Activated B cell treated with CpG ODN at 0.5 μM for 24 hours (primary cell): Measurements from ENCODE around the gene DUS4L. TPM values are rescaled to one million over a fixed set of nuclear protein-coding genes. Genes with fewer than 3 reads are reported as not detected.

Experiments
- ATAC-seq: fragments of 200-7000 bp; cut with Tn5 transposase; one replicate; pipeline ENCODE4 v1.10.0; 2021; ENCODE audit warnings: low read depth, mild to moderate bottlenecking, moderate library complexity
- CTCF ChIA-PET: fragments of 350-600 bp; sonication (Branson Sonifier 250); formaldehyde crosslinking; loops from one replicate; lab custom pipeline; 2021; ENCODE audit warnings: antibody characterized with exemption; lab: Charles Lee
- POLR2A ChIA-PET: fragments of 350-600 bp; sonication (Branson Sonifier 250); formaldehyde crosslinking; loops from one replicate; lab custom pipeline; 2021; ENCODE audit warnings: antibody characterized with exemption; lab: Charles Lee
- DNase-seq: peaks from one replicate; pipeline ENCODE4 v3.0.0; 2022
- H3K27ac Mint-ChIP-seq: one replicate; pipeline ENCODE4 v1.8.0; 2020; ENCODE audit warnings: mixed read lengths
- H3K27me3 Mint-ChIP-seq: one replicate; pipeline ENCODE4 v1.8.0; 2021; ENCODE audit warnings: mixed read lengths
- H3K36me3 Mint-ChIP-seq: one replicate; pipeline ENCODE4 v1.8.0; 2021; ENCODE audit warnings: low read depth, mixed read lengths
- H3K4me1 Mint-ChIP-seq: one replicate; pipeline ENCODE4 v1.8.0; 2021; ENCODE audit warnings: mixed read lengths
- H3K4me3 Mint-ChIP-seq: one replicate; pipeline ENCODE4 v1.8.0; 2020; ENCODE audit warnings: mild to moderate bottlenecking, mixed read lengths
- H3K9me3 Mint-ChIP-seq: one replicate; pipeline ENCODE4 v1.8.0; 2020; ENCODE audit warnings: mixed read lengths
- CTCF ChIP-seq: fragments of 200-600 bp; IDR thresholded peaks from one replicate; pipeline ENCODE4 v1.8.0; 2022; ENCODE audit warnings: antibody characterized with exemption, mild to moderate bottlenecking
- intact Hi-C: fragments of 100-400 bp; cut with micrococcal nuclease; formaldehyde crosslinking; loops from one replicate; pipeline ENCODE4 v1.15.1; 2024
- total RNA-seq: library from RNA; stranded (reverse); gene quantifications from 2 replicates; pipeline ENCODE4 v1.2.3, GENCODE V29; 2022

The DUS4L gene
- total RNA-seq, 1 donor from 2014 or later, result 14.6 TPM

DNA sequence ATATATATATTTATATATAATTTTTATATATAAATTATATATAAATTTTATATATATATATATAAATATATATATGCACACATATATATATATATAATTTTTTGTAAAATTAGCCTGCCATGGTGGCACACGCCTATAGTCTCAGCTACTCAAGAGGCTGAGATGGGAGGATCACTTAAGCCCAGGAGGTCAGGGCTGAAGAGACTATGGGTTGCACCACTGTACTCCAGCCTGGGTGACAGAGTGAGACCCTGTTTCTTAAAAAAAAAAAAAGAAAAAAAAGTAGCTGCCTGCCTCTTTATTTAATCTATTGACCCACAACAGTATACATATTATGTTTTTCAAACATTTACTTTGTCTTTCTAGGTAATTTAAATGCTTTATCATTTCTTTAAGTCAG lies 35.5 kb downstream of the DUS4L start:
- H3K4me1 Mint-ChIP-seq, result no peaks in the 10 kb centered on the region
- intact Hi-C loops, result no loop called here
- H3K27me3 Mint-ChIP-seq, result no peaks in the 10 kb centered on the region
- CTCF ChIA-PET, result no interaction called here
- H3K4me3 Mint-ChIP-seq, result no peak overlapping the region
- ATAC-seq (no peak), DNase-seq (no peak)
- POLR2A ChIA-PET, result no interaction called here
- peaks cover 63% of the 10 kb centered on the region for H3K36me3 Mint-ChIP-seq
- H3K9me3 Mint-ChIP-seq, result no peaks in the 10 kb centered on the region
- H3K27ac Mint-ChIP-seq, result no peak overlapping the region
- no peak for TF ChIP-seq CTCF

DNA sequence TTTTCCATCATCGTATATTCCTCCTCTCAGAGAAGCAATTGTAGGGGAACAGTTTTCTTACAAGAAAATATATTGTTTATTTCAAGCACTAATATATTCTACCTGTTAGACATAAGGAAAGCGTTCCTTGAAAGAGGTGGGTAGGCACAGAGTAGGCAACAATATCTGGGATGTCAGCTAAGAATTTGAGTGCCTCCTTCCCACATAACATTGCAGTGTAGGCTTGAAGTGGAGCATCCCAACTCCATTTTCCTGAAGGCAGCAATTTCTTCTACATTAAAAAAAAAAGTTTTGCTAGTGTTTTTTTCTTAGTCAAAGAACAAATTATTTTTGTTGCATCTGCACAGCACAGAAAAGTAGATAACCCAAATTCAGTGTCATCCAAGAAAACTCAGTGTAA lies 37.0 kb downstream of the DUS4L start:
- H3K9me3 Mint-ChIP-seq, result no peaks in the 10 kb centered on the region
- POLR2A ChIA-PET, result interaction anchor here (0.6 kb wide), 1 partner anchor 42 kb away, joined by 3 read pairs; no protein-coding TSS in a partner anchor
- no peaks in the 10 kb centered on the region for H3K27me3 Mint-ChIP-seq
- no peak overlapping the region for H3K4me3 Mint-ChIP-seq
- H3K36me3 Mint-ChIP-seq, result peaks cover 51% of the 10 kb centered on the region
- DNase-seq (no peak), ATAC-seq (no peak)
- TF ChIP-seq CTCF, result no peak
- H3K27ac Mint-ChIP-seq, result no peak overlapping the region
- H3K4me1 Mint-ChIP-seq, result no peaks in the 10 kb centered on the region
- CTCF ChIA-PET, result no interaction called here
- intact Hi-C loops, result no loop called here

DNA sequence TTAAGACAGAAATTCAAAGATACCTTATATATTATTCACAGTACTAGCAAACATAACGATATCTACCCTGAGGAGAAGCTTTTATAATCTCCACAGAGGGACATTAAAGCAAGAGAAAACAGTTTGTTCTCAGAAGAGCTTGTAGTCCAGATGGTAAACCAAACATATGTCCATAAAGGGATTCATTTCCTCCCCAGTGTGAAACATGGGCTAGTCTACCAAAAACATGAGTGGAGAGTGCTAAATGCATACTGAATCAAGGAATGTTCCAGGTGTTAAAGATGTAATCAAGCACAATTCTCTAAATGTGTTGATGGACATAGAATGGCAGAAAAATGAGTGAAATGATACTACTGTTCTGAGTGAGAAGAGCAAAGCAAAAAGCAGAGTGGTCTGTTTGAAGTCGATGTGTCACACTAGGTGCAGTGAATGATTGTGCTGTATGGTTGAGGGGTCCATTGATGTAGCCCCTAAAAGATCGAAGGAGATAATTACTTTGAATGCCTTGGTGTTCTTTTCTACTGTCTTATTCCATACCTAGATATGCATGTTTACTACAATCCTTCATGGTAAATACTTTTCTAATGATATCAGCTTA lies 41.5 kb downstream of the DUS4L start:
- ChIA-PET CTCF (interaction anchor here (1.2 kb wide), 1 partner anchor 56 kb away, joined by 5 read pairs; the partner anchor contains the start of gene SLC26A4), POLR2A (no interaction called here)
- peaks cover 41% of the 10 kb centered on the region for H3K36me3 Mint-ChIP-seq
- no peaks in the 10 kb centered on the region for H3K9me3 Mint-ChIP-seq
- no peaks in the 10 kb centered on the region for H3K27me3 Mint-ChIP-seq
- DNase-seq, result no peak
- no peak for TF ChIP-seq CTCF
- intact Hi-C loops, result no loop called here
- H3K4me1 Mint-ChIP-seq, result no peaks in the 10 kb centered on the region
- no peak overlapping the region for H3K27ac Mint-ChIP-seq
- no peak overlapping the region for H3K4me3 Mint-ChIP-seq
- no peak for ATAC-seq

DNA sequence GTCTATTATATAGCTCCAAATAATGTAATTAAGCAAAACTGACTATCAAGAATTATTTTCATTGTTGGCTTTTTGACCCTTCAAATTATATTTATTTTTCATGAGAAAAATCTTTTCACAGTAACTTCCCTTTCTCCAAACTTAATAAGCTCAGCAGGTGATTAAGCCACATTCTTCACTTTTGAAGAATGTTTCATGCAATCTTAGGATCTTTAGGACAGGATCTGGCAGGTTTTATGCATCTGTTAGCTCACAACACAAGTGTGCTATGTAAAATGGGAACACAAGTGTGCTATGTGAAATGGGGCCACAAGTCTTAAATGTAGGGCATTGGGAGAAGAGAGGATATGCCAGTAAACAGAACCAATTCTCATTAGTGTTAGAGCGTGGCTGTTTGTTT lies 42.5 kb downstream of the DUS4L start:
- ChIA-PET POLR2A (no interaction called here), CTCF (no interaction called here)
- H3K27me3 Mint-ChIP-seq, result no peaks in the 10 kb centered on the region
- no peak for TF ChIP-seq CTCF
- H3K9me3 Mint-ChIP-seq, result no peaks in the 10 kb centered on the region
- ATAC-seq, result no peak
- intact Hi-C loops, result no loop called here
- H3K4me1 Mint-ChIP-seq, result no peaks in the 10 kb centered on the region
- no peak for DNase-seq
- no peak overlapping the region for H3K27ac Mint-ChIP-seq
- no peak overlapping the region for H3K4me3 Mint-ChIP-seq
- peaks cover 31% of the 10 kb centered on the region for H3K36me3 Mint-ChIP-seq

- intact Hi-C loops, result no loop called here
- H3K36me3 Mint-ChIP-seq, result peaks cover 35% of the 10 kb centered on the region
- H3K4me3 Mint-ChIP-seq, result no peak overlapping the region
- CTCF ChIA-PET, result no interaction called here
- H3K27ac Mint-ChIP-seq, result no peak overlapping the region
- ATAC-seq (no peak), DNase-seq (no peak)
- H3K4me1 Mint-ChIP-seq, result no peaks in the 10 kb centered on the region
- H3K27me3 Mint-ChIP-seq, result no peaks in the 10 kb centered on the region
- TF ChIP-seq CTCF, result no peak
- POLR2A ChIA-PET, result no interaction called here
- H3K9me3 Mint-ChIP-seq, result no peaks in the 10 kb centered on the region
These were observed 46.1 kb downstream of the DUS4L start for GRCh38 chr7:107609811-107610261.
